HCT116 (cell line): Measurements from ENCODE around the gene TMEM208. TPM values are rescaled to one million over a fixed set of nuclear protein-coding genes. Genes with fewer than 3 reads are reported as not detected.

Source experiments
- ATAC-seq: fragments of 200-7000 bp; cut with Tn5 transposase; 2 replicates; pipeline ENCODE4 v1.9.1; 2020; ENCODE audit warnings: mild to moderate bottlenecking, moderate library complexity
- BruUV-seq: library from RNA; stranded (reverse); fragments of 400-500 nt; replicated peaks from 2 replicates; lab custom pipeline; 2021; lab: Mats Ljungman, UMichigan
- CTCF ChIA-PET: fragments of 300-600 bp; sonication (Branson Sonifier 250); formaldehyde crosslinking; loops from one replicate; lab custom pipeline; 2021; ENCODE audit warnings: antibody characterized with exemption; lab: Charles Lee
- POLR2A ChIA-PET: fragments of 300-600, 350-600 bp; sonication (Branson Sonifier 250); formaldehyde crosslinking; loops from one replicate; lab custom pipeline; 2021; ENCODE audit warnings: antibody characterized with exemption; lab: Charles Lee
- RAD21 ChIA-PET, 2 experiments: fragments of 300-600 bp; sonication (Branson Sonifier 250); formaldehyde crosslinking; loops; one replicate each; lab custom pipeline; 2023; ENCODE audit warnings: low total read pairs in 2 of 2; ENCODE audit not compliant: uncharacterized antibody in 2 of 2, unreplicated experiment in 2 of 2, low non-redundant PET in 1 of 2; lab: Charles Lee
- DNase-seq: peaks from one replicate; pipeline ENCODE4 v3.0.0-alpha.2; 2010; ENCODE audit warnings: low read depth, low spot score
- H2AFZ ChIP-seq: fragments of 200-600 bp; shearing (Covaris generic), sonication (generic); 2 replicates; pipeline ENCODE4 v1.6.1; 2017; ENCODE audit warnings: low read depth, mixed run types, mixed read lengths, antibody characterized with exemption, low read length; ENCODE audit not compliant: poor library complexity, severe bottlenecking
- H3K27ac ChIP-seq: 2 replicates; pipeline ENCODE4 v1.5.1; 2012; ENCODE audit warnings: low read depth, low read length
- H3K27me3 ChIP-seq: fragments of 200-600 bp; sonication (generic); 2 replicates; pipeline ENCODE4 v1.6.1; 2016; ENCODE audit warnings: mixed run types, low read length, mixed read lengths; ENCODE audit not compliant: insufficient read depth
- H3K36me3 ChIP-seq, 2 experiments: fragments of 200-500 bp in 1 of 2; fragments of 200-600 bp in 1 of 2; sonication (Bioruptor generic) in 1 of 2; sonication (generic) in 1 of 2; 2 replicates each; pipeline versions ENCODE4 v1.5.1 to v1.6.1; 2014 to 2016; ENCODE audit warnings: low read length in 2 of 2, inconsistent platforms in 1 of 2, mixed read lengths in 1 of 2, mixed run types in 1 of 2; ENCODE audit not compliant: insufficient read depth in 2 of 2, control insufficient read depth in 1 of 2
- H3K4me1 ChIP-seq, 2 experiments: fragments of 200-600 bp in 1 of 2; sonication (generic) in 1 of 2; 2 replicates each; pipeline versions ENCODE4 v1.5.1 to v1.6.1; 2012 to 2017; ENCODE audit warnings: low read length in 2 of 2, inconsistent platforms in 1 of 2, mild to moderate bottlenecking in 1 of 2, mixed read lengths in 1 of 2, mixed run types in 1 of 2, moderate library complexity in 1 of 2; ENCODE audit not compliant: insufficient read depth in 2 of 2, control insufficient read depth in 1 of 2
- H3K4me2 ChIP-seq: fragments of 200-600 bp; sonication (generic); 2 replicates; pipeline ENCODE4 v1.6.1; 2017; ENCODE audit warnings: mixed run types, low read length, mixed read lengths
- H3K4me3 ChIP-seq, 2 experiments: fragments of 200-600 bp in 1 of 2; sonication (generic) in 1 of 2; replicated peaks in 1 of 2; 2 replicates each; pipeline ENCODE4 v1.5.1; 2011 to 2016; ENCODE audit warnings: low read length in 2 of 2, control low read depth in 1 of 2, low read depth in 1 of 2, mild to moderate bottlenecking in 1 of 2, mixed read lengths in 1 of 2, mixed run types in 1 of 2
- H3K79me2 ChIP-seq: fragments of 200-600 bp; sonication (generic); 2 replicates; pipeline ENCODE4 v1.6.1; 2017; ENCODE audit warnings: mild to moderate bottlenecking, mixed run types, low read length, moderate library complexity, mixed read lengths; ENCODE audit not compliant: insufficient read depth
- H3K9ac ChIP-seq: fragments of 200-600 bp; sonication (generic); 2 replicates; pipeline ENCODE4 v1.6.1; 2016; ENCODE audit warnings: low read length, mixed read lengths
- H3K9me2 ChIP-seq: fragments of 200-600 bp; sonication (generic), shearing (Covaris generic); 2 replicates; pipeline ENCODE4 v1.6.1; 2017; ENCODE audit warnings: mixed run types, mild to moderate bottlenecking, moderate library complexity; ENCODE audit not compliant: insufficient read depth
- H3K9me3 ChIP-seq, 2 experiments: fragments of 200-500 bp in 1 of 2; fragments of 200-600 bp in 1 of 2; sonication (Bioruptor generic) in 1 of 2; sonication (generic) in 1 of 2; 2 replicates each; pipeline ENCODE4 v1.6.1; 2014 to 2017; ENCODE audit warnings: low read length in 2 of 2, mixed read lengths in 2 of 2, inconsistent platforms in 1 of 2, low read depth in 1 of 2, mild to moderate bottlenecking in 1 of 2, mixed run types in 1 of 2, moderate library complexity in 1 of 2; ENCODE audit not compliant: control insufficient read depth in 1 of 2, insufficient read depth in 1 of 2
- H4K20me1 ChIP-seq: fragments of 200-600 bp; sonication (generic), shearing (Covaris generic); 2 replicates; pipeline ENCODE4 v1.6.1; 2017; ENCODE audit warnings: mixed run types, mild to moderate bottlenecking, moderate library complexity; ENCODE audit not compliant: insufficient read depth
- ATF3 ChIP-seq: IDR thresholded peaks from 2 replicates; pipeline ENCODE4 v1.6.1; 2012
- EGR1 ChIP-seq: IDR thresholded peaks from 2 replicates; pipeline ENCODE4 v1.6.1; 2012; ENCODE audit warnings: low read depth
- ELF1 ChIP-seq: IDR thresholded peaks from 2 replicates; pipeline ENCODE4 v1.6.1; 2012; ENCODE audit warnings: low read depth, borderline replicate concordance
- EZH2 ChIP-seq: fragments of 200-600 bp; sonication (generic); IDR thresholded peaks from 2 replicates; pipeline ENCODE4 v1.6.1; 2017; ENCODE audit warnings: antibody characterized with exemption, mixed run types
- MAX ChIP-seq: IDR thresholded peaks from 2 replicates; pipeline ENCODE4 v1.6.1; 2012
- POLR2AphosphoS5 ChIP-seq: IDR thresholded peaks from 2 replicates; pipeline ENCODE4 v1.6.1; 2011; ENCODE audit warnings: mild to moderate bottlenecking, low read depth, low read length, moderate library complexity
- REST ChIP-seq: IDR thresholded peaks from 2 replicates; pipeline ENCODE4 v1.6.1; 2012; ENCODE audit warnings: low read depth
- SP1 ChIP-seq: IDR thresholded peaks from 2 replicates; pipeline ENCODE4 v1.6.1; 2012; ENCODE audit warnings: low read depth
- SRF ChIP-seq: IDR thresholded peaks from 2 replicates; pipeline ENCODE4 v1.6.1; 2012; ENCODE audit warnings: low read depth
- TCF7L2 ChIP-seq: IDR thresholded peaks from 2 replicates; pipeline ENCODE4 v1.7.0; 2011; ENCODE audit warnings: borderline replicate concordance, inconsistent platforms; ENCODE audit not compliant: insufficient read depth, insufficient read length; ENCODE audit errors: extremely low read depth
- ZFX ChIP-seq: fragments of 450-650 bp; IDR thresholded peaks from 2 replicates; pipeline ENCODE4 v1.6.1; 2017
- intact Hi-C: fragments of 100-400 bp; cut with micrococcal nuclease; formaldehyde crosslinking; loops from 2 replicates; pipeline ENCODE4 v1.10.0; 2022
- total RNA-seq: library from RNA; stranded (reverse); gene quantifications from one replicate; pipeline ENCODE4 v1.2.1, GENCODE V29; 2021; ENCODE audit not compliant: unreplicated experiment

The TMEM208 gene
- total RNA-seq, 1 experiment from 2014 or later = 36.1 TPM

- no peak overlapping the region for H3K27ac ChIP-seq
- CTCF ChIA-PET = no interaction called here
- BruUV-seq = no TSS peak
- no peaks in the 10 kb centered on the region for H3K9me3 ChIP-seq
- RAD21 ChIA-PET = no interaction called here
- no peaks in the 10 kb centered on the region for H3K27me3 ChIP-seq
- H3K9me2 ChIP-seq = no peaks in the 10 kb centered on the region
- no peaks in the 10 kb centered on the region for H4K20me1 ChIP-seq
- no peak for DNase-seq
- intact Hi-C loops = no loop called here
- no peak overlapping the region for H3K9ac ChIP-seq
- ATAC-seq = no peak
- TF ChIP-seq SP1 (no peak), TCF7L2 (no peak), MAX (no peak), EZH2 (no peak), POLR2AphosphoS5 (no peak), ZFX (no peak), ELF1 (no peak), SRF (no peak), ATF3 (no peak), REST (no peak), EGR1 (no peak)
- peaks cover 6 to 18% of the 10 kb centered on the region in 2 experiments; a peak in 3 of 4 replicates for H3K4me1 ChIP-seq
- H2AFZ ChIP-seq = no peak overlapping the region
- H3K4me3 ChIP-seq = no peak overlapping the region
- no peak overlapping the region for H3K4me2 ChIP-seq
- H3K36me3 ChIP-seq = peaks cover 29 to 54% of the 10 kb centered on the region in 2 experiments
- POLR2A ChIA-PET = interaction anchor here (1.0 kb wide), 1 partner anchor 15 kb away, joined by 3 read pairs; no protein-coding TSS in a partner anchor
- peaks cover 25% of the 10 kb centered on the region for H3K79me2 ChIP-seq
Observed at GRCh38 chr16:67230809-67231660, 4.1 kb downstream of the TMEM208 start.
